Spleen (tissue), 7 donors: ENCODE data around the gene CASP7.

ENCODE experiments used
- POLR2A ChIP-seq, 3 donors: fragments of 450-650 bp; IDR thresholded peaks; one replicate each; pipeline ENCODE4 v1.5.1; 2017; ENCODE audit warnings: antibody characterized with exemption in 3 of 3, mild to moderate bottlenecking in 1 of 3
- POLR2AphosphoS5 ChIP-seq, 3 donors: sonication (generic); formaldehyde crosslinking; IDR thresholded peaks; one replicate each; pipeline ENCODE4 v1.5.1; 2017; ENCODE audit warnings: antibody characterized with exemption in 3 of 3
- TF ChIP-seq, protein P1 (sequence below), 11 experiments: fragments of 200-600 bp in 7 of 11; fragments of 450-650 bp in 4 of 11; sonication (generic) in 4 of 11; IDR thresholded peaks in 8 of 11; conservative IDR thresholded peaks in 3 of 11; 1 replicate in 7 of 11; 2 replicates in 4 of 11; pipeline versions ENCODE4 v1.4.0 to v1.8.0; 2016 to 2021; ENCODE audit warnings: antibody characterized with exemption in 11 of 11, inconsistent platforms in 4 of 11, mild to moderate bottlenecking in 1 of 11
- donor health status: DM: no; HTN: no; CAD: no; lungs with moderate emphysema.
- donor health status: DM: no; HTN: no; CAD: no.
- donor health status: DM: no; HTN: no; CAD: no.

DNA sequence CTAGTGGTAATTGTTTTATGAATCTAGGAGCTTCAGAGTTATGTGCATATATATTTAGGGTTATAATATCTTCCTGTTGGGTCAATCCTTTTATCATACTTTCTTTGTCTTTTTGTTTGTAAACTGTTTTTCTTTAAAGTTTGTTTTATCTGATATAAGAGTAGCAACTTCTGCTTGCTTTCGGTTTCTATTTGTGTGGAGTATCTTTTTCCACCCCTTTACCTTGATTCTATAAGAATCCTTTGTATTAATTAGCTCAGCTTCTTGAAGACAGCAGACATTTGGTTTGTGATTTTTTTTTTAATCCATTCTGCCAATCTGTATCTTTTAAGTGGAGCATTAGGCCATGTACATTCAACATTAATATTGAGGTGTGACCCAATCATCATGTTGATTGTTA lies 9.3 kb downstream of the CASP7 start:
- TF ChIP-seq, protein P1, sequence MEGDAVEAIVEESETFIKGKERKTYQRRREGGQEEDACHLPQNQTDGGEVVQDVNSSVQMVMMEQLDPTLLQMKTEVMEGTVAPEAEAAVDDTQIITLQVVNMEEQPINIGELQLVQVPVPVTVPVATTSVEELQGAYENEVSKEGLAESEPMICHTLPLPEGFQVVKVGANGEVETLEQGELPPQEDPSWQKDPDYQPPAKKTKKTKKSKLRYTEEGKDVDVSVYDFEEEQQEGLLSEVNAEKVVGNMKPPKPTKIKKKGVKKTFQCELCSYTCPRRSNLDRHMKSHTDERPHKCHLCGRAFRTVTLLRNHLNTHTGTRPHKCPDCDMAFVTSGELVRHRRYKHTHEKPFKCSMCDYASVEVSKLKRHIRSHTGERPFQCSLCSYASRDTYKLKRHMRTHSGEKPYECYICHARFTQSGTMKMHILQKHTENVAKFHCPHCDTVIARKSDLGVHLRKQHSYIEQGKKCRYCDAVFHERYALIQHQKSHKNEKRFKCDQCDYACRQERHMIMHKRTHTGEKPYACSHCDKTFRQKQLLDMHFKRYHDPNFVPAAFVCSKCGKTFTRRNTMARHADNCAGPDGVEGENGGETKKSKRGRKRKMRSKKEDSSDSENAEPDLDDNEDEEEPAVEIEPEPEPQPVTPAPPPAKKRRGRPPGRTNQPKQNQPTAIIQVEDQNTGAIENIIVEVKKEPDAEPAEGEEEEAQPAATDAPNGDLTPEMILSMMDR (IDR thresholded peaks at IDR 0.05 in 8 of 11, conservative IDR thresholded peaks at IDR 0.05 in 3 of 11): no peak
- TF ChIP-seq POLR2A (IDR thresholded peaks at IDR 0.05): no peak
- TF ChIP-seq POLR2AphosphoS5 (IDR thresholded peaks at IDR 0.05): no peak
